Measurements from ENCODE around the gene COL4A2. TPM values are rescaled to one million over a fixed set of nuclear protein-coding genes. Genes with fewer than 3 reads are reported as not detected.

Gene COL4A2
- total RNA-seq, 6 donors from 2014 or later = 169 to 458 (median 258) TPM

- Histone ChIP-seq H3K27ac (peak overlapping the region in 1 of 4 donors; percentile 53), H3K4me1 (peaks cover 0 to 12% (median 7%) of the 10 kb centered on the region in 4 donors), H3K27me3 (no peaks in the 10 kb centered on the region), H3K36me3 (peaks cover 0 to 93% (median 38%) of the 10 kb centered on the region in 4 donors), H3K4me3 (no peak overlapping the region), H3K9me3 (no peaks in the 10 kb centered on the region)
- DNase-seq (no peak), ATAC-seq (ENCODE audit: low FRiP score in 2 of 2) (no peak)
- TF ChIP-seq POLR2A (IDR thresholded peaks at IDR 0.05) (no peak), CTCF (IDR thresholded peaks at IDR 0.05) (no peak), POLR2AphosphoS5 (IDR thresholded peaks at IDR 0.05) (no peak), EP300 (IDR thresholded peaks at IDR 0.05) (no peak)
- 94 to 95% methylated on average over 11 to 12 of the region's 12 CpGs for WGBS, 2 donors
Measured at GRCh38 chr13:110476220-110476617, 169.1 kb downstream of the COL4A2 start.

GRCh38 chr13:110477706-110478245, 170.7 kb downstream of the COL4A2 start:
- no peak overlapping the region for H3K4me3 ChIP-seq
- peaks cover 0 to 91% (median 40%) of the 10 kb centered on the region in 4 donors for H3K36me3 ChIP-seq
- peak overlapping the region in 1 of 4 donors; percentile 41 for H3K27ac ChIP-seq
- peaks cover 0 to 7% (median 5%) of the 10 kb centered on the region in 4 donors for H3K4me1 ChIP-seq
- ATAC-seq (ENCODE audit: low FRiP score in 2 of 2) = no peak
- TF ChIP-seq POLR2AphosphoS5 (IDR thresholded peaks at IDR 0.05) (no peak), EP300 (IDR thresholded peaks at IDR 0.05) (no peak), CTCF (IDR thresholded peaks at IDR 0.05) (no peak), POLR2A (IDR thresholded peaks at IDR 0.05) (no peak)
- DNase-seq = no peak
- WGBS, 2 donors = 77 to 79% methylated on average over 1 to 4 of the region's 4 CpGs
- no peaks in the 10 kb centered on the region for H3K9me3 ChIP-seq
- H3K27me3 ChIP-seq = no peaks in the 10 kb centered on the region

- ATAC-seq (ENCODE audit: low FRiP score in 2 of 2) (peak in 1 of 2 donors; percentile 52), DNase-seq (peak in 1 of 2 donors; percentile 54)
- peak overlapping the region in 3 of 4 donors; percentile 30 to 36 (median 32) for H3K27ac ChIP-seq
- H3K27me3 ChIP-seq = no peaks in the 10 kb centered on the region
- no peak overlapping the region for H3K4me3 ChIP-seq
- no peak for TF ChIP-seq CTCF (IDR thresholded peaks at IDR 0.05)
- no peak for TF ChIP-seq EP300 (IDR thresholded peaks at IDR 0.05)
- TF ChIP-seq POLR2AphosphoS5 (IDR thresholded peaks at IDR 0.05) = no peak
- no peak for TF ChIP-seq POLR2A (IDR thresholded peaks at IDR 0.05)
- WGBS, 2 donors = 91% methylated on average over 13 to 16 of the region's 16 CpGs
- H3K36me3 ChIP-seq = peaks cover 0 to 91% (median 41%) of the 10 kb centered on the region in 4 donors
- peaks cover 0 to 7% (median 5%) of the 10 kb centered on the region in 4 donors for H3K4me1 ChIP-seq
- H3K9me3 ChIP-seq = no peaks in the 10 kb centered on the region
Measured at GRCh38 chr13:110478405-110479214, 171.5 kb downstream of the COL4A2 start.

GRCh38 chr13:110479215-110479545, 172.1 kb downstream of the COL4A2 start:
- Histone ChIP-seq H3K27ac (peak overlapping the region in 3 of 4 donors; percentile 30 to 36 (median 32)), H3K9me3 (no peaks in the 10 kb centered on the region), H3K36me3 (peaks cover 1 to 91% (median 40%) of the 10 kb centered on the region in 4 donors), H3K4me3 (no peak overlapping the region), H3K27me3 (no peaks in the 10 kb centered on the region), H3K4me1 (peaks cover 0 to 7% (median 5%) of the 10 kb centered on the region in 4 donors)
- WGBS, 2 donors = 89 to 90% methylated on average over 6 of the region's 6 CpGs
- DNase-seq = no peak
- no peak for ATAC-seq (ENCODE audit: low FRiP score in 2 of 2)
- no peak for TF ChIP-seq EP300 (IDR thresholded peaks at IDR 0.05)
- no peak for TF ChIP-seq POLR2AphosphoS5 (IDR thresholded peaks at IDR 0.05)
- no peak for TF ChIP-seq POLR2A (IDR thresholded peaks at IDR 0.05)
- TF ChIP-seq CTCF (IDR thresholded peaks at IDR 0.05) = no peak
